NAMALWA (cell line): ENCODE measurements around the gene ANKRD18A.
"Not testable (repeated sequence)": the region's sequence is repeated elsewhere in the genome, so short reads cannot be mapped to it uniquely, and the experiment has no call there.

Source experiments
- DNase-seq: peaks from one replicate; pipeline ENCODE4 v3.0.0-alpha.2; 2015; ENCODE audit warnings: low spot score

Gene ANKRD18A

GRCh38 chr9:38626006-38626405 lies 5.6 kb upstream of the ANKRD18A start:
- no peak for DNase-seq

DNA sequence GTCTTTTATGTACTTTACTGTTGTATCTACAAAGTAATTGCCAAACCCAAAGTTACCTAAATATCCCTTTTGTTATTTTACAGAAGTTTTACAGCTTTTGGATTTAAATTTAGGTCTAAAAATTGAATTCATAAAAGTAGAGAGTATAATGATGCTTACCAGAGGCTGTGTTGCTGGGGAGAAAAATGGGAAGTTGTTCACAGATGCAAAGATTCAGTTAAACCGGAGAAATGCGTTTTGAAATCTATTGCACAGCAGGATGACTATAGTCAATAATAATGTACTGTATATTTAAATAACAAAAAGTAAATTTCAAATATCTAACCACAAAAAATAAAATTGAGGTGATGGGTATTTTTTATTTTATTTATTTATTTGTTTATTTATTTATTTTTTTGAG lies 2.6 kb upstream of the ANKRD18A start:
- no peak for DNase-seq

DNA sequence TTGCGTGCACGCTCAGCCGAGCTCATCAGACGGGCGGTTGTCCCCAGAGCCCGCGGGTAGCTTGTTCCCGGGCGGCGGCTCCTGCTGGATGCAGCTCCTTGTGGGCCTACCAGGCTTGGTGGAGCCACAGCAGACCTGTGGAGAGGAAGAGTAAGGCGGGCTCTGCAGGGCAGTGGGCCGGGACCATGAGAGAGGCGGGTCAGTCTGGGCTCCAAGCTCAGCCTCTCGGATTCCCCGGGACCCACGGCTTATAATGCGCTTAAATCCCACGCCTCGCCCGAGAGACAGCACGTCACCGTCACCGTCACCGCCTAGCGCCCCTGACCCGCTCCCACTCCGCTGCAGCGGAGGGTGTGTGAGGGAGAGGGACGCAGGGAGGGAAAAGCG lies 1.9 kb upstream of the ANKRD18A start:
- DNase-seq: no peak

DNA sequence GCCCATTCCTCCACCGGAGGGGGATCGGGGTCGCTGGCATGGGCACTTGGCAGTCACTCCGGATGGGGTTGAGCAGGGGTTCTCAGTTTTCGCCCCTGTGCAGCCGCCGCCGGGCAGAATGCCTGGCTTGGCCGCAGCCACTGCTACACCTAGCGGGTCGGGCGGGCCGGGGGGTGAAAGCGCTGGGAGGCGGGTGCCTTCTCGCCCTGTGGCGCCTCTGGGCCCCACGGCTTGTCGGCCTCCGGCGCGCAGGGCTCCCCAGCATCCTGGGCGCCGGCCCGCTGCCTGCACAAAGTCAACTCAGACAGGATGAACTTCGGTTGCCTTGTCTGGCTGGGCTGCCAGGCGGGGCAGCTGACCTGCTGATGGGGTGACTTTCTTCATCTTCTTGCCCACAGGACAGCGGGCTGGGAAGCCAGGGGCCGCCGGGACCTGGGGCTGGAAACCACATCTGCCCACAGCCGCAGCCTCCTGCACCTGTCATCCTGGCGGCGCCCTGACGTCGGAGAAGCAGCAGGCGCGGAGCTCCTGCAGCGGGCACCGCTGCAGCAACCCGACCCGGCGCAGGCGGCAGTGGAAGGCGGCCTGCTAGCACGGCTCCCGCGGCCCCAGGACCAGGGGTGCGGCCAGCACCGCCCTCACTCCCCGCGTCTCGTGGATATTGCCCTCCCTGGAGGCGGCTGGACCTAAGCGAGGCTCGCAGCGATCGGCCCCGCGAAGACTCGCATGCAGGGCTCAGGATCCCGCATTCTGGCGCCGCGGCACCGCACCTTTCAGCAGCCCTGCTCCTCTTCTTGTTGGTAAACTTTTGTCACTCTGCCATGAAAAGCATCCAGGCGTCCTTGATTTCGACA lies 1.3 kb upstream of the ANKRD18A start:
- no peak for DNase-seq

GRCh38 chr9:38619556-38620447 lies 594 bp downstream of the ANKRD18A start:
- no peak for DNase-seq

DNA sequence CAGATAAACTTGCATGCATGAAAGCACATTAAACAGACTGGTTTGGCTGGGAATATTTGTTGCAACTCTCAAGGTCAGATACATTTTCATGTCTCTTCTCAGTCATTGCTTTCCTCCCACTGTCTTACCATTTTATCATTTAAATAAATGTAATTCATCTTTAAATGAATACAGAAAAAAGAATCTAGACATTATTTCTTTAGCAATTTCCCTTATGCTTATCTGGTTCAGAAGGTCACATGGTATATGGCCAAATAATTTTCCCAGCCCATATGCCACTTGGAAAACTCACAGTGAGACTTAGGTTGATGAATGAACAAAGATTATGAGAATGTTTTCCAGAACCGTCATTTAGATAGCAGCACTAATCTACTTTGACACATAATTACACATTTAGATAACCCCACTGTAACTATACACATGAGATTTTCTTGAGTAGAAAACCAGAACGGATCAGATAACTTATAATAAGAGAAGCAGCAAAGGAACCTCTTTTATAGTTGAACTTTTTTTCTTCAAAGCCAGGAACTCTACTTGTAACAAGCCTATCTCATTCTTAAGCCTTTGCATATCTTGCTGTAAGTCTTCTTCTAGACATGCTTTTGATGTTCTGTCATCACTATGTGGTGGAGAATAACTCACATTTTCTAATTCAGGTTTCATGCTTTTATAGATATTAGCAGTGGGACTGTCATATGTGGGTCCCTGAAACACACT lies 22.2 kb downstream of the ANKRD18A start:
- DNase-seq: not testable (repeated sequence)

GRCh38 chr9:38595117-38595516 lies 25.3 kb downstream of the ANKRD18A start:
- DNase-seq: not testable (repeated sequence)

DNA sequence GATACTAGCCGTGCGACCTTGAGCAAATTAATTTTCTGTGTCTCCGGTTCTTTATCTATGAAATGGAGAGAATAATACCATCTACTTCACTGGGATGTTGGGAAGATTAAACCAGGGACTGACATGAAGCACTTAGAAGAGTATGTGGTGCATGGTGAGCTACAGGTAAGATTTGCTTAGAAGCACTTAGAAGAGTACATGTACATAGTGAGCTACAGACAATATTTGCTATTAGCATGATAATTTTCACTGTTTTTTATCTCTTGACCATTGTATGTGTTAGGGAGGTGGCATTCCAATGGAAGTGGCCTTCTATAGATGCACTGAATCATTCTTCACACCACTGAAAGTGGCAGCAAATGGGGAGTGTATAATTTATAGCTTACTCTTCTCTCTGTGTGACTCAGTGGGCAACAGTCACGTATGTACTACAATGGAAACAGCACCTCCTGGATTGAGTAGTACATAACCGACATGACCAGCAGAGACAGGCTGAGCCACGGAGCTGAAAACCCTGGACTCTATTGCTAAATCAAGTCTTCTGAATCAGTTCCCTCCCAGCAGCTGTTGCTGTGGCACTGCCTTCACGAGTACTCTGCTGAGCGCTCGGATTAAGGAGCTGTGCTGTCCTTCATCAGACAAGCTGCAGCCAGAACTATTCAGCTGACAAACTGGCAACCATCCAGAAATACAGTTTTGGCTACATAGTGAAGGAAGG lies 28.9 kb downstream of the ANKRD18A start:
- not testable (repeated sequence) for DNase-seq

GRCh38 chr9:38583765-38584164 lies 36.6 kb downstream of the ANKRD18A start:
- DNase-seq: not testable (repeated sequence)

DNA sequence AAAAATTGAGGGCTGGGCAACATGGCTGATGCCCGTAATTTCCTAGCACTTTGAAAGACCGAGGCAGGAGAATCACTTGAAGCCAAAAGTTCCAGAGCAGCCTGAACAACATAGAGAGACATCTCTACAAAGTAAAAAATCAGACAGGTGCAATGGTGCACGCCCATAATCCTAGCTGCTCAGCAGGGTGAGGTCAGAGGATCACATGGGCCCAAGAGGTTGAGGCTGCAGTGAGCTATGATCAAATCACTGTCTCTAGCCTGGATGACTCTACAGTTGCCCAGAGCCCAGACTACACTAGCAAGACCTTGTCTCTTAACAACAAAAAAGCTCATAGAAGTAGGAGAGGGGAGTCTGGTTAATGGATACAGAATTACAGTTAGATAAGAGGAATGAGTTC lies 40.3 kb downstream of the ANKRD18A start:
- DNase-seq: not testable (repeated sequence)

- not testable (repeated sequence) for DNase-seq
Observed at GRCh38 chr9:38576181-38576580, 44.2 kb downstream of the ANKRD18A start.

DNA sequence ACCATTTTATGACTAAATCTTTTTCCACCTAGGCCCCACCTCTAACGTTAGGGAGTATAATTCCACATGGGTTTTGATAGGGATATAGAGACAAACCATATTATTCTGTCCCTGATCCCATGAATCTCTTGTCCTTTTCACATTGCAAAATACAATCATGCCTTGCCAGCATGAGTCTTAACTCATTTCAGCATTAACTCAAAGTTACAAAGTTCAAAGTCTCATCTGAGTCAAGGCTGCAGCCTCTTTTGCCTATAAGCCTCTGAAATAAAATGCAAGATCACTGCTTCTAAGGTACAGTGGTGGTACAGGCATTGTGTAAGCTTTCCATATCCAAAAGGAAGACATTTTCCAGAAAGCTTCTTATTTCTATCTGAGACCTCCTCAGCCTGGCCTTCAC lies 54.3 kb downstream of the ANKRD18A start:
- not testable (repeated sequence) for DNase-seq

GRCh38 chr9:38565178-38565577 lies 55.2 kb downstream of the ANKRD18A start:
- DNase-seq: not testable (repeated sequence)

DNA sequence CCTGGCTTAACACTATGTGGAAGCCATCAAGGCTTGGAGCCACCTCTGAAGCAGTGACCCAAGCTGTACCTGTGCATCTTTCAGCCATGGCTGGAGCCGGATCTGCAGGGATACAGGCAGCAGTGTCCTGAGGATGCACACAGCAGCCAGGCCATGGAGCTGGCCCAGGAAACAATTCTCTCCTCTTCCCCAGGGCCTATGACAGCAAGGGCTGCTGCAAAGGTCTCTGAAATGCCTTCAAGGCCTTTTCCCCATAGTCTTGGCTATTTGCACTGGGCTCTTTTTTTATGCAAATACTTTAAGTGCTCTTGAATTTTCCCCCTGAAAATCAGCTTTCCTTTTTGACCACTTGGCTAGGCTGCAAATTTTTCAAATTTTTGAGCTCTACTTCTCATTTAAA lies 56.5 kb downstream of the ANKRD18A start:
- DNase-seq: not testable (repeated sequence)

- DNase-seq: not testable (repeated sequence)
Observed at GRCh38 chr9:38561134-38561533, 59.3 kb downstream of the ANKRD18A start.

DNA sequence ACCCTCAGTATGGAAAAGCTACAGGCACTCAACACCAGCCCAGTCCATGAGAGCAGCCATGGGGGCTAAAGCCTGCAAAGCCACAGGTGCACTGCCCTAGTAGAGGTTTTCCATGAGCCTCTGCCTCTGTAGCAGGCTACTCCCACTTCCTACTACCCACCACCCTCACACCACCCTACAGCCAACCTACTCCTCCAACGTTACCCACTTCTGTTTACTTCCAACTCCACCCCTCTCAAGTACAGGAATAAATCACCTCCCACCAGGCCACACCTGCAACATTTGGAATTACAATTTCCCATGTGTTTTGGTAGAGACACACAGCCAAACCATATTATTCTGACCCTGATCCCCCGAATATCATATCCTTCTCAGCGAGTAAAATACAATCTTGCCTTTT lies 61.2 kb downstream of the ANKRD18A start:
- not testable (repeated sequence) for DNase-seq

- DNase-seq: not testable (repeated sequence)
Observed at GRCh38 chr9:38557746-38558145, 62.6 kb downstream of the ANKRD18A start.

DNA sequence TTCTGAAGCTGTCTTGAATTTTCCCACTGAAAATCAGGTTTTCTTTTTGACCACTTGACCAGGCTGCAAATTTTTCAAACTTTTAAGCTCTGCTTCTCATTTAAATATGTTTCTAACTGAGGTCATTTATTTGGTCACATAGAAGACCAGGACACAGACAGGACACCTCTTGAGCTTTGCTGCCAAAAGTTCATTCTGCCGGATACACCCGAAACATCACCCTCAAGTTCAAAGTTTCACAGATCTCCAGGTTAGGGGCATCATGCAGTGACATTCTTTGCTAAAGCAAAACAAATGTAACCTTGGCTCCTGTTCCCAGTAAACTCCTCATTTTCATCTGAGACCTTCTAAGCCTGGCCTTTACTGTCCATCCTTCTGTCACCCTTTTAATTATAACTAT lies 65.4 kb downstream of the ANKRD18A start:
- not testable (repeated sequence) for DNase-seq

DNA sequence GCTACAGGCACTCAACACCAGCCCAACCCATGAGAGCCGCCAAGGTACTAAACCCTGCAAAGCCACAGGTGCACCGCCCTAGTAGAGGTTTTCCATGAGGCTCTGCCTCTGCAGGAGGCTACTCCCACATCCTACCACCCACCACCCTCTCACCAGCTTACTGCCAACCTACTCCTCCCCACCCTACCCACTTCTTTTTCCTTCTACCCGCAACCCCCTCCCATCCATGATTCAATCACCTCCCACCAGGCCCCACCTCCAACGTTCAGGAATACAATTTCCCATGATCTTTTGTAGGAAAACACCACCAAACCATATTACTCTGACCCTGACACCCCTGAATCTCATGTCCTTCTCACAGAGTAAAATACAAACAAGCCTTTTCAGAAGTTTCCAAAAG lies 67.4 kb downstream of the ANKRD18A start:
- not testable (repeated sequence) for DNase-seq

DNA sequence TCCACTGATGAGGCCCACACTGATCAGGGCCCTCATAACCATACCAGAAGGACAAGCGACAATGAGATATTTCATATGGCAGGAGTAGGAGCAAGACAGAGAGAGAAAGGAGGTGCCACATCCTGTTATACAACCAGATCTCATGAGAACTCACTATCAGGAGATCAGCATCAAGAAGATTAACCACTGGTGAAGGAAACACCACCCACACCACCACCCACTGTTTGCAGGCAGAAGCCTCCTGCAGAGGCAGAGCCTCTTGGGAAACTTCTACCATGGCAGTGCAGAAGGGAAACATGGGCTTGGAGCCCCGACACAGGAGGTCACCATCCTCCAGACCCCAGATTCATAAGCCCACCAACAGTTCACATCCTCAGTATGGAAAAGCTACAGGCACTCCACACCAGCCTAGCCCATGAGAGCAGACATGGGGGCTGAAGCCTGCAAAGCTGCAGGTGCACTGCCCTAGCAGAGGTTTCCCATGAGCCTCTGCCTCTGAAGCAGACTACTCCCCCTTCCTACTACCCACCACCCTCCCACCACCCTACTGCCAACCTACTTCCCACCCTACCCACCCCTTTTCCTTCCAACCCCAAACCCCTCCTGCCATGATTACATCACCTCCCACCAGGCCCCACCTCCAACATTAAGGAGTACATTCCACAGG lies 73.8 kb downstream of the ANKRD18A start:
- not testable (repeated sequence) for DNase-seq

GRCh38 chr9:38540535-38540934 lies 79.9 kb downstream of the ANKRD18A start:
- not testable (repeated sequence) for DNase-seq
